ENCODE results near the gene PPP2R3C. TPM values are rescaled to one million over a fixed set of nuclear protein-coding genes. Genes with fewer than 3 reads are reported as not detected.
A peak's percentile ranks its signal among the peaks of the same experiment; 100 is the strongest.
"Not testable (repeated sequence)": the region's sequence is repeated elsewhere in the genome, so short reads cannot be mapped to it uniquely, and the experiment has no call there.

The PPP2R3C gene
- total RNA-seq (2014; rRNA removed): 39.9 and 58.6 TPM in 2 replicates
- polyA plus RNA-seq (2012): 27.5 TPM

- peak; percentile 95 for DNase-seq (ENCODE audit: low read depth)
These were observed at the start of gene PPP2R3C, which contains the start of gene PRORP for GRCh38 chr14:35121887-35122695. TSS of gene PPP2R3C (minus strand) at chr14:35121990. CDS start at chr14:35121959, 31 bp downstream. TSS of gene PRORP (plus strand) at chr14:35122552. CDS start at chr14:35123246, 694 bp downstream.

- DNase-seq (ENCODE audit: low read depth): no peak
These were observed 45.7 kb upstream of the PPP2R3C start for GRCh38 chr14:35167496-35167895.

- DNase-seq (ENCODE audit: low read depth): no peak
These were observed 43.1 kb upstream of the PPP2R3C start for GRCh38 chr14:35164849-35165248.

GRCh38 chr14:35163384-35163783, 41.6 kb upstream of the PPP2R3C start:
- DNase-seq (ENCODE audit: low read depth): no peak

GRCh38 chr14:35161231-35161630, 39.4 kb upstream of the PPP2R3C start:
- no peak for DNase-seq (ENCODE audit: low read depth)

GRCh38 chr14:35159742-35160409, 38.1 kb upstream of the PPP2R3C start:
- peak; percentile 82 for DNase-seq (ENCODE audit: low read depth)

GRCh38 chr14:35158951-35159653, 37.3 kb upstream of the PPP2R3C start:
- no peak for DNase-seq (ENCODE audit: low read depth)

GRCh38 chr14:35158491-35158890, 36.7 kb upstream of the PPP2R3C start:
- DNase-seq (ENCODE audit: low read depth): no peak

- peak; percentile 49 for DNase-seq (ENCODE audit: low read depth)
These were observed 34.2 kb upstream of the PPP2R3C start for GRCh38 chr14:35155962-35156361.

GRCh38 chr14:35154016-35154415, 32.2 kb upstream of the PPP2R3C start:
- DNase-seq (ENCODE audit: low read depth): no peak

GRCh38 chr14:35152531-35152930, 30.7 kb upstream of the PPP2R3C start:
- not testable (repeated sequence) for DNase-seq (ENCODE audit: low read depth)

GRCh38 chr14:35149239-35149638, 27.4 kb upstream of the PPP2R3C start:
- DNase-seq (ENCODE audit: low read depth): no peak

- DNase-seq (ENCODE audit: low read depth): no peak
These were observed 25.9 kb upstream of the PPP2R3C start for GRCh38 chr14:35147711-35148110.

GRCh38 chr14:35147186-35147585, 25.4 kb upstream of the PPP2R3C start:
- no peak for DNase-seq (ENCODE audit: low read depth)

- DNase-seq (ENCODE audit: low read depth): no peak
These were observed 24.9 kb upstream of the PPP2R3C start for GRCh38 chr14:35146711-35147149.

GRCh38 chr14:35144029-35144428, 22.2 kb upstream of the PPP2R3C start:
- DNase-seq (ENCODE audit: low read depth): no peak

- peak; percentile 5 for DNase-seq (ENCODE audit: low read depth)
These were observed 19.2 kb upstream of the PPP2R3C start for GRCh38 chr14:35140718-35141581.

- DNase-seq (ENCODE audit: low read depth): no peak
These were observed 16.8 kb upstream of the PPP2R3C start for GRCh38 chr14:35138585-35138984.

GRCh38 chr14:35134329-35135123, 12.7 kb upstream of the PPP2R3C start:
- DNase-seq (ENCODE audit: low read depth): no peak
